A549 (cell line): ENCODE results near the gene PKHD1. TPM values are rescaled to one million over a fixed set of nuclear protein-coding genes. Genes with fewer than 3 reads are reported as not detected.
"Not testable (repeated sequence)": the region's sequence is repeated elsewhere in the genome, so short reads cannot be mapped to it uniquely, and the experiment has no call there.

ENCODE experiments used
- ATAC-seq, 2 experiments: fragments of 200-7000 bp in 1 of 2; fragments of >200 bp in 1 of 2; cut with Nextera tagmentation in 1 of 2; cut with Tn5 transposase in 1 of 2; 3 replicates each; pipeline versions ENCODE4 v1.8.0 to v1.9.1; 2018 to 2020; ENCODE audit warnings: mild to moderate bottlenecking in 1 of 2, moderate library complexity in 1 of 2
- CTCF ChIA-PET: fragments of 300-600 bp; sonication (Branson Sonifier 250); formaldehyde crosslinking; extraction: SDS; loops from one replicate; lab custom pipeline; 2021; ENCODE audit warnings: antibody characterized with exemption, inconsistent platforms; lab: Yijun Ruan, JAX
- POLR2A ChIA-PET: fragments of 350-600 bp; formaldehyde crosslinking; extraction: SDS; loops from one replicate; lab custom pipeline; 2021; ENCODE audit warnings: antibody characterized with exemption, inconsistent platforms; lab: Yijun Ruan, JAX
- DNase-seq, 2 experiments: peaks; one replicate each; pipeline versions ENCODE4 v3.0.0 to v3.0.0-alpha.2; 2011 to 2016; ENCODE audit warnings: low read depth in 1 of 2, low spot score in 1 of 2
- FAIRE-seq: peaks from 2 replicates; lab custom pipeline; 2011; peaks lifted over from hg19 to GRCh38; lab: Jason Lieb, UNC
- H3K27ac ChIP-seq, 2 experiments: fragments of >200 bp; sonication (Bioruptor Twin); formaldehyde crosslinking; 3 replicates each; pipeline ENCODE4 v1.5.1; 2016 to 2017
- H3K4me1 ChIP-seq: fragments of >200 bp; sonication (Bioruptor Twin); formaldehyde crosslinking; 3 replicates; pipeline ENCODE4 v1.6.1; 2016
- H3K4me2 ChIP-seq: fragments of >200 bp; sonication (Bioruptor Twin); formaldehyde crosslinking; 3 replicates; pipeline ENCODE4 v1.6.1; 2016
- H3K4me3 ChIP-seq: fragments of >200 bp; sonication (Bioruptor Twin); formaldehyde crosslinking; 3 replicates; pipeline ENCODE4 v1.5.1; 2016
- H3K9me3 ChIP-seq: fragments of >200 bp; sonication (Bioruptor Twin); formaldehyde crosslinking; 3 replicates; pipeline ENCODE4 v1.6.1; 2016
- BCL3 ChIP-seq: fragments of >200 bp; sonication (Bioruptor Twin); formaldehyde crosslinking; IDR thresholded peaks from 3 replicates; pipeline ENCODE4 v1.6.1; 2016
- BHLHE40 ChIP-seq: IDR thresholded peaks from 2 replicates; pipeline ENCODE4 v1.6.1; 2012; ENCODE audit warnings: low read depth, low read length, inconsistent platforms
- CBX2 ChIP-seq: fragments of 200-600 bp; sonication (generic); IDR thresholded peaks from 2 replicates; pipeline ENCODE4 v1.6.1; 2016; ENCODE audit warnings: low read depth, mild to moderate bottlenecking, borderline replicate concordance
- CBX8 ChIP-seq: fragments of 200-600 bp; sonication (generic); IDR thresholded peaks from 2 replicates; pipeline ENCODE4 v1.6.1; 2016
- CEBPB ChIP-seq, 2 experiments: fragments of >200 bp in 1 of 2; sonication (Bioruptor Twin) in 1 of 2; formaldehyde crosslinking in 1 of 2; IDR thresholded peaks; 2 replicates each; pipeline ENCODE4 v1.6.1; 2012 to 2016
- CHD2 ChIP-seq: fragments of 150-350 bp; IDR thresholded peaks from 2 replicates; pipeline ENCODE4 v1.6.1; 2014; ENCODE audit warnings: low read length; ENCODE audit not compliant: partially characterized antibody
- CHD4 ChIP-seq: fragments of 200-600 bp; sonication (generic); IDR thresholded peaks from 2 replicates; pipeline ENCODE4 v1.6.1; 2016; ENCODE audit warnings: antibody characterized with exemption, mild to moderate bottlenecking, borderline replicate concordance
- EHF ChIP-seq: fragments of 250-450 bp; sonication (Bioruptor Pico); IDR thresholded peaks from 2 replicates; pipeline ENCODE4 v1.5.0; 2020; ENCODE audit warnings: mild to moderate bottlenecking
- EHMT2 ChIP-seq: fragments of 200-600 bp; sonication (generic); IDR thresholded peaks from 2 replicates; pipeline ENCODE4 v1.6.1; 2016; ENCODE audit warnings: antibody characterized with exemption, low read depth, mild to moderate bottlenecking, moderate library complexity
- ESRRA ChIP-seq: fragments of 150-350 bp; IDR thresholded peaks from 2 replicates; pipeline ENCODE4 v1.6.1; 2014; ENCODE audit warnings: mild to moderate bottlenecking, low read length, borderline replicate concordance
- FOSB ChIP-seq: fragments of 250-450 bp; sonication (Bioruptor Pico); IDR thresholded peaks from 2 replicates; pipeline ENCODE4 v1.5.0; 2020; ENCODE audit warnings: mild to moderate bottlenecking, moderate library complexity
- GATA3 ChIP-seq: IDR thresholded peaks from 2 replicates; pipeline ENCODE4 v1.6.1; 2012; ENCODE audit warnings: borderline replicate concordance
- HDAC2 ChIP-seq: fragments of 200-600 bp; sonication (generic); IDR thresholded peaks from 2 replicates; pipeline ENCODE4 v1.6.1; 2016
- HOXB5 ChIP-seq: fragments of 250-450 bp; sonication (Bioruptor Pico); IDR thresholded peaks from 2 replicates; pipeline ENCODE4 v1.5.0; 2020; ENCODE audit warnings: mild to moderate bottlenecking, moderate library complexity
- JUN ChIP-seq, 2 experiments: fragments of >200 bp; sonication (Bioruptor Twin); formaldehyde crosslinking; IDR thresholded peaks; 2 replicates in 1 of 2; 3 replicates in 1 of 2; pipeline ENCODE4 v1.6.1; 2016 to 2017
- KDM1A ChIP-seq: fragments of 200-600 bp; sonication (generic); IDR thresholded peaks from 2 replicates; pipeline ENCODE4 v1.6.1; 2016; ENCODE audit warnings: low read depth, mild to moderate bottlenecking
- MAX ChIP-seq: IDR thresholded peaks from 2 replicates; pipeline ENCODE4 v1.6.1; 2012
- MAZ ChIP-seq: fragments of 150-350 bp; IDR thresholded peaks from 2 replicates; pipeline ENCODE4 v1.6.1; 2014; ENCODE audit warnings: antibody characterized with exemption, low read depth, low read length, borderline replicate concordance
- MYC ChIP-seq: IDR thresholded peaks from 2 replicates; pipeline ENCODE4 v1.6.1; 2012; ENCODE audit warnings: mild to moderate bottlenecking, inconsistent platforms, low read length, improper control_type of control experiment, borderline replicate concordance
- NFE2L2 ChIP-seq: fragments of 150-350 bp; conservative IDR thresholded peaks from 2 replicates; pipeline ENCODE4 v1.6.1; 2014; ENCODE audit warnings: low read length
- NPAS2 ChIP-seq: fragments of 250-450 bp; sonication (Bioruptor Pico); IDR thresholded peaks from 2 replicates; pipeline ENCODE4 v1.8.0; 2022; ENCODE audit warnings: mild to moderate bottlenecking, moderate library complexity, borderline replicate concordance
- POLR2A ChIP-seq: IDR thresholded peaks from 2 replicates; pipeline ENCODE4 v1.6.1; 2012; ENCODE audit warnings: mild to moderate bottlenecking, low read length
- RNF2 ChIP-seq: fragments of 200-600 bp; sonication (generic); IDR thresholded peaks from 2 replicates; pipeline ENCODE4 v1.6.1; 2016; ENCODE audit warnings: low read depth, mild to moderate bottlenecking, antibody characterized with exemption, moderate library complexity, borderline replicate concordance
- SMC3 ChIP-seq: fragments of >200 bp; sonication (Bioruptor Twin); formaldehyde crosslinking; IDR thresholded peaks from 3 replicates; pipeline ENCODE4 v1.6.1; 2018; ENCODE audit warnings: inconsistent platforms
- SREBF2 ChIP-seq: fragments of 450-650 bp; IDR thresholded peaks from 2 replicates; pipeline ENCODE4 v1.6.1; 2014; ENCODE audit warnings: mild to moderate bottlenecking, moderate library complexity
- TFCP2L1 ChIP-seq: fragments of 250-450 bp; sonication (Bioruptor Pico); IDR thresholded peaks from 2 replicates; pipeline ENCODE4 v1.5.0; 2021; ENCODE audit warnings: mild to moderate bottlenecking
- ZC3H11A ChIP-seq: fragments of 450-650 bp; IDR thresholded peaks from 2 replicates; pipeline ENCODE4 v1.6.1; 2014; ENCODE audit warnings: antibody characterized with exemption, mild to moderate bottlenecking
- WGBS: methylation state at CpG from one replicate; pipeline ENCODE4 v1.1.6; 2017; ENCODE audit errors: missing lambda C conversion rate; 5-methylcytosine and 5-hydroxymethylcytosine counted together
- polyA plus RNA-seq, 4 experiments: library from polyadenylated mRNA; depleted of rRNA in 3 of 4; stranded (reverse); fragments of >200 nt; fragmentation: RNase III in 1 of 4; extraction: RNeasy Plus Mini Kit Qiagen cat#74134 plus additional on column Dnase treatment in 1 of 4; gene quantifications; 2 replicates in 3 of 4; 3 replicates in 1 of 4; pipeline ENCODE4 v1.2.3, GENCODE V29; 2011 to 2017
- TF ChIP-seq, protein P1 (sequence below): IDR thresholded peaks from 2 replicates; pipeline ENCODE4 v1.6.1; 2012; ENCODE audit warnings: low read depth, borderline replicate concordance
- TF ChIP-seq, protein P2 (sequence below): fragments of 450-650 bp; IDR thresholded peaks from 2 replicates; pipeline ENCODE4 v1.6.1; 2014; ENCODE audit warnings: antibody characterized with exemption
- TF ChIP-seq, protein P3 (sequence below): IDR thresholded peaks from 2 replicates; pipeline ENCODE4 v1.6.1; 2012

PKHD1 gene
- polyA plus RNA-seq, 2 of the 4 experiments (the other 2 are of a cell fraction): not detected

- DNase-seq, H3K4me1 ChIP-seq, H3K4me2 ChIP-seq, CTCF ChIA-PET, H3K9me3 ChIP-seq, ATAC-seq, H3K27ac ChIP-seq, H3K4me3 ChIP-seq, POLR2A ChIA-PET, FAIRE-seq: not testable (repeated sequence)
- WGBS: 15% methylated on average over 2 of the region's 2 CpGs
Observed at GRCh38 chr6:51918347-51918746, 169.1 kb downstream of the PKHD1 start.

GRCh38 chr6:51915098-51915497, 172.3 kb downstream of the PKHD1 start:
- ChIA-PET CTCF (no interaction called here), POLR2A (no interaction called here)
- no peak for TF ChIP-seq SMC3
- TF ChIP-seq, protein P1, sequence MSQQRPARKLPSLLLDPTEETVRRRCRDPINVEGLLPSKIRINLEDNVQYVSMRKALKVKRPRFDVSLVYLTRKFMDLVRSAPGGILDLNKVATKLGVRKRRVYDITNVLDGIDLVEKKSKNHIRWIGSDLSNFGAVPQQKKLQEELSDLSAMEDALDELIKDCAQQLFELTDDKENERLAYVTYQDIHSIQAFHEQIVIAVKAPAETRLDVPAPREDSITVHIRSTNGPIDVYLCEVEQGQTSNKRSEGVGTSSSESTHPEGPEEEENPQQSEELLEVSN: no peak
- Histone ChIP-seq H3K9me3 (no peaks in the 10 kb centered on the region), H3K4me2 (no peak overlapping the region), H3K27ac (no peak overlapping the region), H3K4me1 (no peaks in the 10 kb centered on the region), H3K4me3 (no peak overlapping the region)
- WGBS: 0% methylated on average over 1 of the region's 1 CpG
- DNase-seq (no peak), ATAC-seq (no peak), FAIRE-seq (no peak)

DNA sequence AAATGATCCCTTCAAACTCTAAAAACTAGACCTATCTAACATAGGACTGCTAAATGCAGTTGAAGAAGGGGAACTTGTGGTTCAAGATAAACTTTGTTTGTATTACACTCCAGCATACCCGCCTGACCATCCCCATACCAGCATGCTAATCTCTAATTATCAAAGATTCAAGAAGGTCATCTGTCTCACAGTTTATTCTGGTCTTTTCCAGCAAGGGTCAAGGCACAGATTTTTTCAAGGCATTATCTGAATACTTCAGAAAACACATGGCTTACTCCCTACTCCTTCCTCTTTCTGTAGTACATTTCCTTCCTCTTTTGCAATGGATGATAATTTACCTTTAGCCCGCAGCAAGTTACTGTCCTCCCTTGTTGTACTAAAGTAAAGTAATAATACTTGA, 174.1 kb downstream of the PKHD1 start:
- FAIRE-seq: no peak
- Histone ChIP-seq H3K4me3 (no peak overlapping the region), H3K9me3 (no peaks in the 10 kb centered on the region), H3K4me2 (no peak overlapping the region), H3K4me1 (no peaks in the 10 kb centered on the region), H3K27ac (no peak overlapping the region)
- no peak for TF ChIP-seq BCL3
- TF ChIP-seq HDAC2: no peak
- no peak for TF ChIP-seq CEBPB (IDR thresholded peaks at IDR 0.05)
- no peak for TF ChIP-seq POLR2A
- no peak for TF ChIP-seq GATA3
- no peak for TF ChIP-seq SREBF2
- no peak for TF ChIP-seq JUN (IDR thresholded peaks at IDR 0.05)
- no peak for TF ChIP-seq ESRRA
- TF ChIP-seq CBX8: no peak
- no peak for TF ChIP-seq HOXB5 (CRISPR knock-in tag)
- TF ChIP-seq MYC: no peak
- no peak for ATAC-seq
- no peak for DNase-seq
- 2% methylated on average over 2 of the region's 2 CpGs for WGBS
- ChIA-PET POLR2A (no interaction called here), CTCF (no interaction called here)

DNA sequence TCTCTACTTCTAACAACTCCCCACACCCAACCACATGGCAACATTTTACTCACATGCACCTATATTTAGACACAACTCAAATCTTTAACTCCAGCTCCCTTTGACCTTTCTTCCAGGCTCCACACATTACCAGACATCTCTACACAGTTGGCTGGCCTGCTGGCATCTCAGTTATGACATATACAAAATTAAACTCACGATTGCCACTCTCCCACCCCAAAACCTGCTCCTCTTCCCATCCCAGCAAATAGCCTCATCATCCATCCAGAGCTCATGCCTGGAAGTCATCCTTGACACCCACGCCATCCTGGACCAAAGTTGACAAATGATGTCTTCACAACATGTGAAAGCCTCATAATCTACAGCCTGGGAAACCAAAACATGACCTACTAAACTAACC, 176.6 kb downstream of the PKHD1 start:
- ATAC-seq (no peak), FAIRE-seq (no peak), DNase-seq (no peak)
- WGBS: 0% methylated on average over 2 of the region's 2 CpGs
- CTCF ChIA-PET: no interaction called here
- POLR2A ChIA-PET: no interaction called here
- no peak overlapping the region for H3K4me3 ChIP-seq
- no peaks in the 10 kb centered on the region for H3K9me3 ChIP-seq
- no peak overlapping the region for H3K4me2 ChIP-seq
- no peaks in the 10 kb centered on the region for H3K4me1 ChIP-seq
- no peak overlapping the region for H3K27ac ChIP-seq
- TF ChIP-seq MAX (no peak), NFE2L2 (no peak), TFCP2L1 (CRISPR knock-in tag) (no peak), BHLHE40 (no peak), CHD4 (no peak), CEBPB (IDR thresholded peaks at IDR 0.05) (no peak), FOSB (CRISPR knock-in tag) (no peak), ZC3H11A (no peak), RNF2 (no peak), CHD2 (no peak), MAZ (no peak), KDM1A (no peak), NPAS2 (CRISPR knock-in tag) (no peak), EHF (CRISPR knock-in tag) (no peak), EHMT2 (no peak), CBX2 (no peak)
- TF ChIP-seq, protein P2, sequence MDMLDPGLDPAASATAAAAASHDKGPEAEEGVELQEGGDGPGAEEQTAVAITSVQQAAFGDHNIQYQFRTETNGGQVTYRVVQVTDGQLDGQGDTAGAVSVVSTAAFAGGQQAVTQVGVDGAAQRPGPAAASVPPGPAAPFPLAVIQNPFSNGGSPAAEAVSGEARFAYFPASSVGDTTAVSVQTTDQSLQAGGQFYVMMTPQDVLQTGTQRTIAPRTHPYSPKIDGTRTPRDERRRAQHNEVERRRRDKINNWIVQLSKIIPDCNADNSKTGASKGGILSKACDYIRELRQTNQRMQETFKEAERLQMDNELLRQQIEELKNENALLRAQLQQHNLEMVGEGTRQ: no peak
- TF ChIP-seq, protein P3, sequence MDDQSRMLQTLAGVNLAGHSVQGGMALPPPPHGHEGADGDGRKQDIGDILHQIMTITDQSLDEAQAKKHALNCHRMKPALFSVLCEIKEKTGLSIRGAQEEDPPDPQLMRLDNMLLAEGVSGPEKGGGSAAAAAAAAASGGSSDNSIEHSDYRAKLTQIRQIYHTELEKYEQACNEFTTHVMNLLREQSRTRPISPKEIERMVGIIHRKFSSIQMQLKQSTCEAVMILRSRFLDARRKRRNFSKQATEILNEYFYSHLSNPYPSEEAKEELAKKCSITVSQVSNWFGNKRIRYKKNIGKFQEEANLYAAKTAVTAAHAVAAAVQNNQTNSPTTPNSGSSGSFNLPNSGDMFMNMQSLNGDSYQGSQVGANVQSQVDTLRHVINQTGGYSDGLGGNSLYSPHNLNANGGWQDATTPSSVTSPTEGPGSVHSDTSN: no peak
